Calu3 (cell line): ENCODE measurements around the gene ITFG2. TPM values are rescaled to one million over a fixed set of nuclear protein-coding genes. Genes with fewer than 3 reads are reported as not detected.

Source experiments
- BruUV-seq: library from RNA; stranded (reverse); fragments of 400-500 nt; replicated peaks from 2 replicates; lab custom pipeline; 2021; lab: Mats Ljungman, UMichigan
- CTCF ChIA-PET: fragments of 300-600 bp; sonication (Branson Sonifier 250); formaldehyde crosslinking; loops from one replicate; lab custom pipeline; 2022; ENCODE audit warnings: antibody characterized with exemption; lab: Charles Lee
- DNase-seq: peaks from one replicate; pipeline ENCODE4 v3.0.0; 2022
- H3K27ac Mint-ChIP-seq: one replicate; pipeline ENCODE4 v1.8.0; 2022; ENCODE audit warnings: mixed read lengths; ENCODE audit not compliant: unreplicated experiment
- H3K27me3 Mint-ChIP-seq: one replicate; pipeline ENCODE4 v1.8.0; 2022; ENCODE audit warnings: mixed read lengths; ENCODE audit not compliant: unreplicated experiment
- H3K36me3 Mint-ChIP-seq: one replicate; pipeline ENCODE4 v1.8.0; 2022; ENCODE audit warnings: mild to moderate bottlenecking, moderate library complexity, mixed read lengths; ENCODE audit not compliant: insufficient read depth, unreplicated experiment
- H3K4me1 Mint-ChIP-seq: one replicate; pipeline ENCODE4 v1.8.0; 2022; ENCODE audit warnings: mild to moderate bottlenecking, low read depth, mixed read lengths; ENCODE audit not compliant: unreplicated experiment
- H3K4me3 Mint-ChIP-seq: one replicate; pipeline ENCODE4 v1.8.0; 2022; ENCODE audit warnings: mild to moderate bottlenecking, low read depth, moderate library complexity, mixed read lengths; ENCODE audit not compliant: unreplicated experiment
- H3K9me3 Mint-ChIP-seq: one replicate; pipeline ENCODE4 v1.8.0; 2022; ENCODE audit warnings: low read depth, mixed read lengths; ENCODE audit not compliant: unreplicated experiment
- intact Hi-C: fragments of 100-400 bp; cut with micrococcal nuclease; formaldehyde crosslinking; loops from one replicate; pipeline ENCODE4 v1.10.0; 2022; ENCODE audit not compliant: unreplicated experiment
- total RNA-seq: library from RNA; stranded (reverse); gene quantifications from 2 replicates; pipeline ENCODE4 v1.2.3, GENCODE V29; 2022
- TF ChIP-seq, protein P1 (sequence below): fragments of 200-600 bp; IDR thresholded peaks from one replicate; pipeline ENCODE4 v1.8.0; 2022; ENCODE audit warnings: antibody characterized with exemption; ENCODE audit not compliant: unreplicated experiment

ITFG2 gene
- total RNA-seq, 1 experiment from 2014 or later: 31.9 TPM

DNA sequence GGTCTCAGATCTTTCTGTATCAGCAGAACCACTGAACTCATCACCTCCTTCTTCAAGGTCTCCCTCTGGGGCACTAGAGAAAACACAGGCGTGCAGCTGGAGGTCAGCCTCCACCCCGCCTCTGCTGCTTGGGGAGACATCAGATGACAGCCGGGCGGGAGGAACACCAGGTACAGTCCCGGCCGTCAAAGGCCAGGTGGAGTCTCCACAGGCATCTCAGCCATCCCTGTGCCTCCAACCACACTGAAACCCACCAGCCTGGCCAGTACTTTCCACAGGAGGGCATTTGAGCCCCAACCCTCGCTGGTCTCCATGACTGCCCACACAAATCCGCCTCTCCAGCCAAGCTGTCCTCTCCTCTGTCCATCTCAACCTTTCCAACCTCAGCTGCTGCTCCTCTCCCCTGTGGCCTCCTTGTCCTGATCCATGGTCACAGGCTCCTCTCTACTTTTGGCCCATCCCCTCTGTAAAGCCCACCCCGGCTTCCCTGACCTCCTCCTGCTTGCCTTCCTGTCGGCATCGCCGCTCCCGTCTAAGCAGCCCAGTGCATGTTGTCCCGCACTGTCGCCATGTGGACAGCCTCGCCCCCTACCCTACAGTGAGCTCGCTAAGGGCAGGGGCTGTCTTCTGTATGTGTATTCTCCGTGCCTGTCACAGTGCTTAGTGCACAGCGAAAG is 39.1 kb upstream of the ITFG2 start:
- intact Hi-C loops: no loop called here
- Mint-ChIP-seq H3K36me3 (no peaks in the 10 kb centered on the region), H3K27me3 (peaks cover 77% of the 10 kb centered on the region), H3K4me3 (no peak overlapping the region), H3K4me1 (peaks cover 10% of the 10 kb centered on the region), H3K9me3 (peaks cover 2% of the 10 kb centered on the region), H3K27ac (no peak overlapping the region)
- TF ChIP-seq, protein P1, sequence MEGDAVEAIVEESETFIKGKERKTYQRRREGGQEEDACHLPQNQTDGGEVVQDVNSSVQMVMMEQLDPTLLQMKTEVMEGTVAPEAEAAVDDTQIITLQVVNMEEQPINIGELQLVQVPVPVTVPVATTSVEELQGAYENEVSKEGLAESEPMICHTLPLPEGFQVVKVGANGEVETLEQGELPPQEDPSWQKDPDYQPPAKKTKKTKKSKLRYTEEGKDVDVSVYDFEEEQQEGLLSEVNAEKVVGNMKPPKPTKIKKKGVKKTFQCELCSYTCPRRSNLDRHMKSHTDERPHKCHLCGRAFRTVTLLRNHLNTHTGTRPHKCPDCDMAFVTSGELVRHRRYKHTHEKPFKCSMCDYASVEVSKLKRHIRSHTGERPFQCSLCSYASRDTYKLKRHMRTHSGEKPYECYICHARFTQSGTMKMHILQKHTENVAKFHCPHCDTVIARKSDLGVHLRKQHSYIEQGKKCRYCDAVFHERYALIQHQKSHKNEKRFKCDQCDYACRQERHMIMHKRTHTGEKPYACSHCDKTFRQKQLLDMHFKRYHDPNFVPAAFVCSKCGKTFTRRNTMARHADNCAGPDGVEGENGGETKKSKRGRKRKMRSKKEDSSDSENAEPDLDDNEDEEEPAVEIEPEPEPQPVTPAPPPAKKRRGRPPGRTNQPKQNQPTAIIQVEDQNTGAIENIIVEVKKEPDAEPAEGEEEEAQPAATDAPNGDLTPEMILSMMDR: no peak
- CTCF ChIA-PET: no interaction called here
- DNase-seq: no peak
- no TSS peak for BruUV-seq

DNA sequence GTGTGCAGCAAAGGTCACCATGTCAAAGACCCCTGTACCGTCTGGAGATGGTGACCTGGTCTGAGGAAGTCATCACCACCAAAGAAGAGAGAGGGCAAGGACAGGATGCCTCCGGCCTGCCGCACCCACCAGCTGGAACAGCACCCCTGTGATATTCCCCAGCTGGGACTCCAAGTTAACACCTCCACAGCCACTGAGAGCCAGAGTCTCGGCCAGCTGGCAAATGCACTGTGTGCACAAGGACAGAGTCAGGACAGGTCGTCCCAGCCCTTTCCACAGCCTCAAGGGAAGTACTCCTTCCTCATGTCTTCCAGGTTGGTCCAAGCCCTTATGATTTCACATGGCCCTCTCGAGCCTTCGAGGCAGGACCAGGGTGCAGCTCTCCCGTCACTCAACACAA is 37.0 kb upstream of the ITFG2 start:
- Mint-ChIP-seq H3K4me1 (peaks cover 1% of the 10 kb centered on the region), H3K9me3 (peaks cover 2% of the 10 kb centered on the region), H3K27me3 (peaks cover 88% of the 10 kb centered on the region), H3K36me3 (no peaks in the 10 kb centered on the region), H3K27ac (no peak overlapping the region), H3K4me3 (no peak overlapping the region)
- no peak for DNase-seq
- intact Hi-C loops: no loop called here
- no TSS peak for BruUV-seq
- TF ChIP-seq, protein P1: no peak
- CTCF ChIA-PET: no interaction called here

DNA sequence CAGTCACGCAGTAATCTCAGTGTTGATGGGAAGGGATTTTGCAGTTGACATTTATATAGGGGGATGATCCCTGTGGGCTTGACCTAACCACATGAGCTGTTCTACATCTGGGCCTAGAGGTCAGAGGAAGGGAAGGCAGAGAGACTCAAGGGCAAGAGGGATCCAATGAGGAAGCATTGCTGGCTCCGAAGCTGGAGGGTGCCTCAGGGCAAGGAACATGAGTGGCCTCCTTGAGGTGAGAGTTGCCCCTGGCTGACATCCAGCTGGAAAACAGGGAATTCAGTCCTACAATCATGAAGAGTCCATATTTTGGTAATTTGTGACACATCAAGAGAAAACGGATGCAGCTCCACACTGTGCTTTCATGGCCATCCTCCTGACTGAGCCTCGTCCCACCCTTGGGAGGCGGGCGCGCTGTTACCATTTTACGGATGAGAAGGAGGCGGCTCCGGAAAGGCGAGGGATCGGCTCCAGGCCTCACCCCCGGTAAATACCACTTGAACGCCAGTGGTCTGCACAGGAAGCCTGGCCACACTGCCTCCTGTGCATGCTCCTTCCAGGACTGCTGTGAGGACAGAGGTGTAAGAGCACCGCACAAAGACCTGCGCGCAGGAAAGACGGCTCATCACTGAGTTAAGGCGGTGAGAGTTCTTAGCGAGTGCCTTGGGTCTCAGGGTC is 36.2 kb upstream of the ITFG2 start:
- intact Hi-C loops: no loop called here
- TF ChIP-seq, protein P1: no peak
- no peaks in the 10 kb centered on the region for H3K36me3 Mint-ChIP-seq
- CTCF ChIA-PET: no interaction called here
- no peak overlapping the region for H3K27ac Mint-ChIP-seq
- no peaks in the 10 kb centered on the region for H3K9me3 Mint-ChIP-seq
- no peaks in the 10 kb centered on the region for H3K4me1 Mint-ChIP-seq
- BruUV-seq: no TSS peak
- no peak overlapping the region for H3K4me3 Mint-ChIP-seq
- H3K27me3 Mint-ChIP-seq: peaks cover 88% of the 10 kb centered on the region
- no peak for DNase-seq

DNA sequence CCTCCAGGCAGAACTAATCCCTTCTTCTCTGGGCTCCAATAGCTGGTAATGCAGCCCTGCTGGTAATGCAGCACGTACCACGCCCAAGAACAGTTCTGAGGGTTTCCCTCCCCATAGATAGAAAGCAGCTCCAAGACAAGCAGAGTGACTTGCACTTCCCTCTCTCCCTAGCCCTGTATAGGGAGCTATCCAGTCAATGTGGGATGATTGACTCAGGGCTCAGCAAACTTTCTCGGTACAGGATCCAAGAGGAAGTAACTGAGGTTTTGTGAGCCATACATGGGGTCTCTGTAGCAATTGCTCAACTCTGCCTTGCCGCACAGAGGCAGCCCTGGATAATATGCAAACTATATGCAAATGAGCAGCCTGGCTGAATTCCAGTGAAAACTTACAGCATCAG is 33.2 kb upstream of the ITFG2 start:
- Mint-ChIP-seq H3K4me1 (peaks cover 10% of the 10 kb centered on the region), H3K36me3 (no peaks in the 10 kb centered on the region), H3K4me3 (no peak overlapping the region), H3K27me3 (peaks cover 89% of the 10 kb centered on the region), H3K9me3 (no peaks in the 10 kb centered on the region), H3K27ac (no peak overlapping the region)
- intact Hi-C loops: no loop called here
- CTCF ChIA-PET: no interaction called here
- peak; percentile 10 for DNase-seq
- no TSS peak for BruUV-seq
- TF ChIP-seq, protein P1: no peak
